ENCODE data around the gene PIK3IP1.

The PIK3IP1 gene

GRCh38 chr22:31295831-31296657 lies 3.8 kb upstream of the PIK3IP1 start:
- H3K4me2 ChIP-seq (ENCODE audit: low read length), result peak overlapping the region; percentile 72
- H3K27ac ChIP-seq (ENCODE audit: low read depth, low read length), result peak overlapping the region; percentile 55

GRCh38 chr22:31295360-31295759 lies 3.1 kb upstream of the PIK3IP1 start:
- H3K27me3 ChIP-seq (ENCODE audit: control insufficient read depth, low read length), result no peaks in the 10 kb centered on the region
- H3K4me1 ChIP-seq (ENCODE audit: control insufficient read depth, low read length), result peaks cover 55% of the 10 kb centered on the region
- peaks cover 30% of the 10 kb centered on the region for H3F3A ChIP-seq (ENCODE audit: control insufficient read depth, insufficient read depth)
- peaks cover 13% of the 10 kb centered on the region; the same call in 1 of the 2 replicates for H3K36me3 ChIP-seq (ENCODE audit: control insufficient read depth, low read length)
- peaks cover 59% of the 10 kb centered on the region for H3K79me2 ChIP-seq (ENCODE audit: control insufficient read depth, low read length)
- peak overlapping the region; percentile 64 for H3K4me3 ChIP-seq (ENCODE audit: low read length)
- no peaks in the 10 kb centered on the region for H3K9me3 ChIP-seq (ENCODE audit: control insufficient read depth, insufficient read depth, low read length)
- H3K27ac ChIP-seq (ENCODE audit: low read depth, low read length), result peak overlapping the region; percentile 55
- H3K9me2 ChIP-seq (replicated peaks; ENCODE audit: control insufficient read depth, low read length), result no peaks in the 10 kb centered on the region
- H3K4me2 ChIP-seq (ENCODE audit: low read length), result peak overlapping the region; percentile 72
- no peaks in the 10 kb centered on the region for H4K20me1 ChIP-seq (ENCODE audit: control insufficient read depth, insufficient read depth, low read depth, low read length)
- TF ChIP-seq, protein P1, sequence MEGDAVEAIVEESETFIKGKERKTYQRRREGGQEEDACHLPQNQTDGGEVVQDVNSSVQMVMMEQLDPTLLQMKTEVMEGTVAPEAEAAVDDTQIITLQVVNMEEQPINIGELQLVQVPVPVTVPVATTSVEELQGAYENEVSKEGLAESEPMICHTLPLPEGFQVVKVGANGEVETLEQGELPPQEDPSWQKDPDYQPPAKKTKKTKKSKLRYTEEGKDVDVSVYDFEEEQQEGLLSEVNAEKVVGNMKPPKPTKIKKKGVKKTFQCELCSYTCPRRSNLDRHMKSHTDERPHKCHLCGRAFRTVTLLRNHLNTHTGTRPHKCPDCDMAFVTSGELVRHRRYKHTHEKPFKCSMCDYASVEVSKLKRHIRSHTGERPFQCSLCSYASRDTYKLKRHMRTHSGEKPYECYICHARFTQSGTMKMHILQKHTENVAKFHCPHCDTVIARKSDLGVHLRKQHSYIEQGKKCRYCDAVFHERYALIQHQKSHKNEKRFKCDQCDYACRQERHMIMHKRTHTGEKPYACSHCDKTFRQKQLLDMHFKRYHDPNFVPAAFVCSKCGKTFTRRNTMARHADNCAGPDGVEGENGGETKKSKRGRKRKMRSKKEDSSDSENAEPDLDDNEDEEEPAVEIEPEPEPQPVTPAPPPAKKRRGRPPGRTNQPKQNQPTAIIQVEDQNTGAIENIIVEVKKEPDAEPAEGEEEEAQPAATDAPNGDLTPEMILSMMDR (IDR thresholded peaks at IDR 0.05; ENCODE audit: low read depth, low read length, poor library complexity, severe bottlenecking), result no peak
- no peak for TF ChIP-seq EZH2phosphoT487 (IDR thresholded peaks at IDR 0.05; ENCODE audit: borderline replicate concordance, low read length)

More at GRCh38 chr22:31295831-31296657, 3.8 kb upstream of the PIK3IP1 start:
- peaks cover 13% of the 10 kb centered on the region; the same call in 1 of the 2 replicates for H3K36me3 ChIP-seq (ENCODE audit: control insufficient read depth, low read length)
- H3K4me1 ChIP-seq (ENCODE audit: control insufficient read depth, low read length), result peaks cover 55% of the 10 kb centered on the region
- peaks cover 30% of the 10 kb centered on the region for H3F3A ChIP-seq (ENCODE audit: control insufficient read depth, insufficient read depth)
- H3K4me3 ChIP-seq (ENCODE audit: low read length), result peak overlapping the region; percentile 64
- H4K20me1 ChIP-seq (ENCODE audit: control insufficient read depth, insufficient read depth, low read depth, low read length), result no peaks in the 10 kb centered on the region
- H3K9me3 ChIP-seq (ENCODE audit: control insufficient read depth, insufficient read depth, low read length), result no peaks in the 10 kb centered on the region
- peaks cover 56% of the 10 kb centered on the region for H3K79me2 ChIP-seq (ENCODE audit: control insufficient read depth, low read length)
- no peaks in the 10 kb centered on the region for H3K9me2 ChIP-seq (replicated peaks; ENCODE audit: control insufficient read depth, low read length)
- H3K27me3 ChIP-seq (ENCODE audit: control insufficient read depth, low read length), result no peaks in the 10 kb centered on the region
- TF ChIP-seq, protein P1 (IDR thresholded peaks at IDR 0.05; ENCODE audit: low read depth, low read length, poor library complexity, severe bottlenecking), result no peak
- no peak for TF ChIP-seq EZH2phosphoT487 (IDR thresholded peaks at IDR 0.05; ENCODE audit: borderline replicate concordance, low read length)

DNA sequence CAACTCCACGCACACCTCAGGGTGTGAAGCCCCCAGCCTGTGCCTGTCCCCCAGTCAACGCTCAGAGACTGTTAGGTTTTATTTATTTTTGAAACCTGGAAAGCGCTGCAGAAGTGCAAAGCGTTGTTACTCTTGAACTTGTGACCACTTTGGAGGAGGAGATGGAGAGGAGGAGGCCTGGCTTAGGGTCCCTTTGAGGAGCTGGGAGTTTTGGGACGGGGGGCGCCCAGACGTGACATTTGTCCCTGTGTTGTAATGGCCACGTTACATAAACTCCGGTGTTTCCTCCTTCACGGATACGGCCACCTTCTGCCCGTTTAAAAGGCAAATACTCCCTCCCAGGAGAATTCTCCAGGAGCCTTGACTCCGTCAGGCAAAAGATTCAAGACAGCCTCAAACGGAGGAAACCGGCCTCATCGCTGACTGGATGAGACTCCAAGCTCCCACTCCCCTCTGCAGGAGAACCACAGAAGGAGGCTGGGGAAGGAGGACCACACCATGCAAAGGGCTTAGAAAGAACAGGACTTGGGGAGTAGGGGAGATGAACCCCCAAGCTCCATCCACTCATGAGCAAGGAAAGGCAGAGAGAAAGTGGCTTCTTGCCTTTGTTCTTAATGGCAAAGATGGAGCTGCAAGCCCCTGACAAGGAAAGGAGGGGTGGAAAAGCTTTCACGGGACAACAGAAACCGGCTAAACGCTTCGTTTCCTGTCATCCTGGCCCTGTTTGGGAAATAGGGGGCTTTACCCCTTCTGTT lies 630 bp downstream of the PIK3IP1 start:
- peaks cover 75% of the 10 kb centered on the region for H3K4me1 ChIP-seq (ENCODE audit: control insufficient read depth, low read length)

More for the DNA sequence above, 630 bp downstream of the PIK3IP1 start:
- H3F3A ChIP-seq (ENCODE audit: control insufficient read depth, insufficient read depth), result peaks cover 44% of the 10 kb centered on the region
- peaks cover 38% of the 10 kb centered on the region for H3K36me3 ChIP-seq (ENCODE audit: control insufficient read depth, low read length)
- peak overlapping the region; percentile 89 for H3K4me2 ChIP-seq (ENCODE audit: low read length)
- peaks cover 70% of the 10 kb centered on the region for H3K79me2 ChIP-seq (ENCODE audit: control insufficient read depth, low read length)
- no peaks in the 10 kb centered on the region for H3K9me3 ChIP-seq (ENCODE audit: control insufficient read depth, insufficient read depth, low read length)
- H4K20me1 ChIP-seq (ENCODE audit: control insufficient read depth, insufficient read depth, low read depth, low read length), result no peaks in the 10 kb centered on the region
- TF ChIP-seq, protein P1 (IDR thresholded peaks at IDR 0.05; ENCODE audit: low read depth, low read length, poor library complexity, severe bottlenecking), result no peak
- TF ChIP-seq EZH2phosphoT487 (IDR thresholded peaks at IDR 0.05; ENCODE audit: borderline replicate concordance, low read length), result no peak
- no peaks in the 10 kb centered on the region for H3K27me3 ChIP-seq (ENCODE audit: control insufficient read depth, low read length)
- H3K9me2 ChIP-seq (replicated peaks; ENCODE audit: control insufficient read depth, low read length), result no peaks in the 10 kb centered on the region
- H3K4me3 ChIP-seq (ENCODE audit: low read length), result peak overlapping the region; percentile 83
- peak overlapping the region; percentile 82 for H3K27ac ChIP-seq (ENCODE audit: low read depth, low read length)
